GM12892 (cell line): ENCODE results near the gene SMIM12.

ENCODE experiments used
- POLR2A ChIP-seq: IDR thresholded peaks from 2 replicates; pipeline ENCODE4 v1.6.1; 2011; ENCODE audit warnings: low read depth, low read length, control low read depth
- TAF1 ChIP-seq: IDR thresholded peaks from 2 replicates; pipeline ENCODE4 v1.6.1; 2011; ENCODE audit warnings: low read depth, mild to moderate bottlenecking, control low read depth, low read length, borderline replicate concordance

GRCh38 chr1:34900775-34901502, 41.4 kb upstream of the SMIM12 start:
- TF ChIP-seq POLR2A (no peak), TAF1 (no peak)
